GM12864 (cell line): Measurements from ENCODE around the gene SMTNL2.

ENCODE experiments used
- DNase-seq: peaks from one replicate; pipeline ENCODE4 v3.0.0-alpha.2; 2011; ENCODE audit warnings: low read depth
- H3K4me3 ChIP-seq: 2 replicates; pipeline ENCODE4 v1.5.1; 2011; ENCODE audit warnings: mild to moderate bottlenecking, low read depth, low read length, control low read depth
- CTCF ChIP-seq: IDR thresholded peaks from 2 replicates; pipeline ENCODE4 v1.5.1; 2011; ENCODE audit warnings: low read depth, mild to moderate bottlenecking, moderate library complexity, low read length, control low read depth, inconsistent platforms; ENCODE audit errors: missing control alignments

Gene SMTNL2

GRCh38 chr17:4625181-4625617, 40.9 kb downstream of the SMTNL2 start:
- TF ChIP-seq CTCF, result no peak
- no peak overlapping the region for H3K4me3 ChIP-seq

GRCh38 chr17:4626734-4627256, 42.5 kb downstream of the SMTNL2 start:
- H3K4me3 ChIP-seq, result no peak overlapping the region
- TF ChIP-seq CTCF, result no peak
- DNase-seq, result no peak

More at GRCh38 chr17:4625181-4625617, 40.9 kb downstream of the SMTNL2 start:
- no peak for DNase-seq

- DNase-seq, result no peak
- TF ChIP-seq CTCF, result no peak
- no peak overlapping the region for H3K4me3 ChIP-seq
Observed at GRCh38 chr17:4631431-4631830, 47.1 kb downstream of the SMTNL2 start.

- TF ChIP-seq CTCF, result no peak
- H3K4me3 ChIP-seq, result no peak overlapping the region
- DNase-seq, result no peak
Observed at GRCh38 chr17:4631836-4632580, 47.7 kb downstream of the SMTNL2 start.

- H3K4me3 ChIP-seq, result no peak overlapping the region
- no peak for DNase-seq
- no peak for TF ChIP-seq CTCF
Observed at GRCh38 chr17:4632581-4632920, 48.2 kb downstream of the SMTNL2 start.

- TF ChIP-seq CTCF, result no peak
Observed at GRCh38 chr17:4633643-4634042, 49.3 kb downstream of the SMTNL2 start.

GRCh38 chr17:4634976-4635375, 50.6 kb downstream of the SMTNL2 start:
- no peak for DNase-seq
- no peak overlapping the region for H3K4me3 ChIP-seq
- no peak for TF ChIP-seq CTCF

More at GRCh38 chr17:4633643-4634042, 49.3 kb downstream of the SMTNL2 start:
- no peak overlapping the region for H3K4me3 ChIP-seq
- DNase-seq, result no peak
